MM.1S (cell line): Measurements from ENCODE around the gene NANP.

Source experiments
- EZH2 ChIP-seq: fragments of 300-600 bp; sonication (generic); optimal IDR thresholded peaks from 2 replicates; pipeline ENCODE3; 2017; ENCODE audit warnings: low read depth, mild to moderate bottlenecking, antibody characterized with exemption, low read length, mixed read lengths
- EZH2phosphoT487 ChIP-seq: fragments of 300-600 bp; sonication (generic); IDR thresholded peaks from 2 replicates; pipeline ENCODE4 v1.6.1; 2018; ENCODE audit warnings: antibody characterized with exemption, low read length
- TF ChIP-seq, protein P1 (sequence below): fragments of 300-600 bp; sonication (generic); IDR thresholded peaks from 2 replicates; pipeline ENCODE4 v1.5.1; 2016; ENCODE audit warnings: antibody characterized with exemption, low read length, mixed read lengths

DNA sequence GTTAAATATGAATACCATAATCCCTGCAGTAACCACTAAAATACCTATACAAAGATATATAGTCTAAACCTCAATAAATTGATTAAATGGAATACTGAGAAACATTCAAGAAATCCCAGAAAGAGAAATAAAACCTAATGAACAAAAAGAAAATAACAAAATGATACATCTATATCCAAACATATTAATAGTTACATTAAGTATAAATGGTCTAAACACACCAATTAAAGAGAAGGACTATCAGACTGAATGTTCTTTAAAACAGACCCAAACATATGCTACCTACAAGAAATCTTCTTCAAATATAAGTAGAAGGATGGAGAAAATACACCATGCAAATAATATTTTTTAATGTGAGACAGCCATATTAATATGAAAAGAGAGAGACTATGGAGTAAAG is 60.5 kb downstream of the NANP start:
- TF ChIP-seq, protein P1, sequence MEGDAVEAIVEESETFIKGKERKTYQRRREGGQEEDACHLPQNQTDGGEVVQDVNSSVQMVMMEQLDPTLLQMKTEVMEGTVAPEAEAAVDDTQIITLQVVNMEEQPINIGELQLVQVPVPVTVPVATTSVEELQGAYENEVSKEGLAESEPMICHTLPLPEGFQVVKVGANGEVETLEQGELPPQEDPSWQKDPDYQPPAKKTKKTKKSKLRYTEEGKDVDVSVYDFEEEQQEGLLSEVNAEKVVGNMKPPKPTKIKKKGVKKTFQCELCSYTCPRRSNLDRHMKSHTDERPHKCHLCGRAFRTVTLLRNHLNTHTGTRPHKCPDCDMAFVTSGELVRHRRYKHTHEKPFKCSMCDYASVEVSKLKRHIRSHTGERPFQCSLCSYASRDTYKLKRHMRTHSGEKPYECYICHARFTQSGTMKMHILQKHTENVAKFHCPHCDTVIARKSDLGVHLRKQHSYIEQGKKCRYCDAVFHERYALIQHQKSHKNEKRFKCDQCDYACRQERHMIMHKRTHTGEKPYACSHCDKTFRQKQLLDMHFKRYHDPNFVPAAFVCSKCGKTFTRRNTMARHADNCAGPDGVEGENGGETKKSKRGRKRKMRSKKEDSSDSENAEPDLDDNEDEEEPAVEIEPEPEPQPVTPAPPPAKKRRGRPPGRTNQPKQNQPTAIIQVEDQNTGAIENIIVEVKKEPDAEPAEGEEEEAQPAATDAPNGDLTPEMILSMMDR, result no peak
- TF ChIP-seq EZH2phosphoT487, result no peak
- no peak for TF ChIP-seq EZH2
